NCI-H2081 treated with DMSO at 0.1 percent for 48 hours (cell line): Measurements from ENCODE around the gene TMEM271.
"Not testable (repeated sequence)": the region's sequence is repeated elsewhere in the genome, so short reads cannot be mapped to it uniquely, and the experiment has no call there.

ENCODE experiments used
- DNase-seq: peaks from one replicate; lab custom pipeline; 2025; lab: John Stamatoyannopoulos, UW

Gene TMEM271

GRCh38 chr4:561426-561825 lies 14.7 kb downstream of the TMEM271 start:
- no peak for DNase-seq

- DNase-seq, result no peak
These were observed 15.3 kb downstream of the TMEM271 start for GRCh38 chr4:560731-561291.

DNA sequence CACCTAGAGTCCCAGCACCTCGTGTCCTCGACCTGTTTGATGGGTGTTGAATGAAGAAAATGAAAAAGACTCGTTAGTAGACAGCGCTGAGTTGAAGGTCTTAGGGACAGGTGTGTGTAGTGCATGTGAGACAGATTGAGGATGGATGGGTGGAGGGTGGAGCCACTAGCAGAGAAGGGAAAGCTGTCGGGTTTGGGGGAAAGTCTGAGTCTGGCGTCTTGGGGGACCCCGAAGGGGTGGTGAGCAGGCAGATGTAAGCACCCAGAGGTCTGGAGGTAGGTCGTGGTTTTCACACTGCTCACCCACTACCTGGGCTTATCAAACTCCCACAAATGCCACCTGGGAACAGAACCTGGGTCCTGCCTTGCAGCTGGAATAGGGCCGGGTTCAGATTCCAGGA lies 16.0 kb downstream of the TMEM271 start:
- DNase-seq, result no peak

DNA sequence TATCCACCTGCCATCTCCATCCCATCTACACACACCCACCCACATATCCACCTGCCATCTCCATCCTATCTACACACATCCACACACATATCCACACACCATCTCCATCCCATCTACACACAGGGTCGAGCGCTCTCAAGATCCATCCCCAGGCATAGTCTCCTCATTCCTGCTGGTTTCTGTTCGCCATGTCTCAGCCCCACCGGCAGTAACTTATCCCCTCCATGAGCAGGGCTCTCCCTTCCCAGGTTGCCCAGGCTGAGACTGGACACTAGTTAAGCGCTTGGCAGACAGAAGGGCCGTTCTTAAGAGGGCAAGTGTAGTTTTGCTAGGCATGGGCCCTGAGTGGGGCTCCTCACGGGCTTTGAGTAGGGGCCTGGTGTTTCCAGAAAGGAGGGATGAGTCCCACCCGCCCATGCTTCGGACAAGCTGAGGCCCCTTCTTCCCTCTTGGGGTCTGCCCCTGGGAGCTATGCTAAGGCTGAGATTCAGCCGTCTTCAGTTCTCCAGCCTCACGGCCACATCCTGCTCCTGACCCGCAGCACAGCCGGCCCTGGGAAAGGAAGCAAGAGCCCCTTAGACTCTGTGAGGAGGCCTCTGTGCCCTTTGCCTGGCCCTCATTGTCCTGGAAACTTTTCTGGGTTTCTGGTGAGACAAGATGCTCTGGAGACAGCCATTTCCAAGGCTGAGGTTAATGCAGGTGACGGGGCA lies 20.4 kb downstream of the TMEM271 start:
- DNase-seq, result no peak

- not testable (repeated sequence) for DNase-seq
These were observed 21.2 kb downstream of the TMEM271 start for GRCh38 chr4:554793-555320.

DNA sequence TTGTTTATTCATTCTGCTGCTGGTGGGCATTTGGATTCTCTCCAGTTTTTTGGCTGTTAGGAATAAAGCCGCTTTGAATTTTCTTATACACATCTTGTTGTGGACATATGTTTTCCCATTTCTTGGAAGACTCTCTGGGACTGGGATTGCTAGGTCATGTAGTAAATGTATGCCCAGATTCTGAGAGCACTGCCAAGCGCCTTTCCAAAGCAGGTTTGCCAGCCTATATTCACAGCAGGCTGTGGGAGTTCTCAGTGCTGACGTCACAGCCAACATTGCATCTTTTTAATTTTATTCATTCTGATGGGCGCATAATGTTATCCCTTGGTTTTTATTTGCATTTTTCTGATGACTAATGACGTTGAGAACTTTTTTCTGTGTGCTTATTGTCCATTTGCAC lies 24.1 kb downstream of the TMEM271 start:
- no peak for DNase-seq

- DNase-seq, result not testable (repeated sequence)
These were observed 25.8 kb downstream of the TMEM271 start for GRCh38 chr4:550268-550667.

DNA sequence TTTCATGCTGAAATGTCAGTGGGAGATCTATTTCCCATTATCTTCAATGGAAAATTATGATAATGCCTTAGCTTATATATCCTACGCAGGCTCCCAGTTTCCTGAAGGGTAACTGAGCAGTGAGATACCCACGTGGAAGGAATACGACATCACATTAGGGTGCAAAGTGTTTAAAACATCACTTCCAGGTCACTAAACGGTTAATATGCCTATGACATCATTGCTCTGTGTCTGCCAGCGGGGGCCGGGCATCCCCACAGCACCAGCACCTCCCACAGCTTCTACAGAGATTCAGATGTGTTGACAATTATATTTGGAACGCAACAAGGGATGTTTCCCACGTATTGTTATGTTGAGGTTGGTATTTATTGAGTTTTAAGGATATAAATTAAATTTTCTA lies 27.1 kb downstream of the TMEM271 start:
- no peak for DNase-seq

GRCh38 chr4:545612-546011 lies 30.5 kb downstream of the TMEM271 start:
- no peak for DNase-seq

GRCh38 chr4:544386-545105 lies 31.5 kb downstream of the TMEM271 start:
- DNase-seq, result no peak

- DNase-seq, result no peak
These were observed 34.8 kb downstream of the TMEM271 start for GRCh38 chr4:541271-541670.

DNA sequence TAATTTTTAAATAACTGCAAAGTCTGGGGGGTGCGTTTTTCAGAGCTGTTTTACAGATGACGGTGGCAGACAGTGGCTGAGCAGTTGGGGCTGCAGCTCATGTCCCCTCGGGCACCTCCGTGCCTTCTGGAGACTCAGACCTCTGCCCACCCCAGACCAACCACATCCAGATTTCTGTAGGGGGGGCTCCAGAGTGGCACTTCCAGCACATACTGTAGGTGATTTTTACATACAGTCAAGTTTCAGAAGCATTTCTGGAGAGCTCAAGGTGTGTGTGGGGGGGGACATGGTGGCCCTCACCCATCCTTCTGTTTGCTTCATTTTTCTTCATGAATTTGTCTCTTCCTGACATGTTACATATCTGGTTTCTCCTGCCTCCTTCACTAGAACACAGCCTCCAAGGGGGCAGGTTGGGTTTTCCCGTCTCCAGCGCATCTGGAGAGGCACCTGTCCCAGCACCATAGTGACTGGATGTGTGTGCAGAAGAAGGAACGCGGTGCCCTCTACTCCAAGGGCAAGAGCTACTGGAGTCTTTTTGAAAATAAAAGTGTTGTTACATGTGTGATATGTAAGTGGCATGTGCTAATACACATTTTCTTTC lies 37.5 kb downstream of the TMEM271 start:
- DNase-seq, result no peak

GRCh38 chr4:537436-538264 lies 38.4 kb downstream of the TMEM271 start:
- DNase-seq, result no peak

DNA sequence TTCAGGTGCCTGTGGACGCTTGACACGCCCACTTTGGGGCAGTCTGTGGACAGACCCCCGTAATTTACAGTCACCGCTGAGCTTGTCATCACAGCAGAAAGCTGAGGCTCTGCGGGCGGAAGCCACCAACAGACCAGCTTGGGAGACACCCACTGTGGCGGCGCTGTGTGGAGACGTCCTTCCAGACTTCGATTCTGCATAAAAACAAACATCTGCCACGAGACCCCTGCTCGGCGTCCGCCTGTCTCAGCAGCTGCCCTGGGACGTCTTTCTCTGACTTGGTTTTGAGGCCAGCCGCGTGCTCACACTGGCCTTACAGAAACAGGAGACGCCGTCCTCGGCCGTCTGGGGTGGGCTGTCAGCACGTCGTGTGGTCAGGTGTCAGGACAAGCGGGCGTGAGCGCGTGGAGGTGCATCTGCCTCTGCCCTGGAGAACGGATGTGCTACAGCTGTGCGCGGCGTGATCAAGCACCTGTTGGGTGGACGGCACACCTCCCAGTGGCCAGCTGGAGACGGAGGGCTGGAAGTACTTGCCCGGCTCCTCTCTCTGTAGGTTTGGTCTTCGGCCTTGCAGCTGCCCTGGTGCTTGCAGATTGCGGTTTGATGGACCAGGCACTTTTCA lies 39.6 kb downstream of the TMEM271 start:
- DNase-seq, result no peak

- no peak for DNase-seq
These were observed 40.2 kb downstream of the TMEM271 start for GRCh38 chr4:535924-536281.

GRCh38 chr4:535181-535923 lies 40.7 kb downstream of the TMEM271 start:
- DNase-seq, result no peak

DNA sequence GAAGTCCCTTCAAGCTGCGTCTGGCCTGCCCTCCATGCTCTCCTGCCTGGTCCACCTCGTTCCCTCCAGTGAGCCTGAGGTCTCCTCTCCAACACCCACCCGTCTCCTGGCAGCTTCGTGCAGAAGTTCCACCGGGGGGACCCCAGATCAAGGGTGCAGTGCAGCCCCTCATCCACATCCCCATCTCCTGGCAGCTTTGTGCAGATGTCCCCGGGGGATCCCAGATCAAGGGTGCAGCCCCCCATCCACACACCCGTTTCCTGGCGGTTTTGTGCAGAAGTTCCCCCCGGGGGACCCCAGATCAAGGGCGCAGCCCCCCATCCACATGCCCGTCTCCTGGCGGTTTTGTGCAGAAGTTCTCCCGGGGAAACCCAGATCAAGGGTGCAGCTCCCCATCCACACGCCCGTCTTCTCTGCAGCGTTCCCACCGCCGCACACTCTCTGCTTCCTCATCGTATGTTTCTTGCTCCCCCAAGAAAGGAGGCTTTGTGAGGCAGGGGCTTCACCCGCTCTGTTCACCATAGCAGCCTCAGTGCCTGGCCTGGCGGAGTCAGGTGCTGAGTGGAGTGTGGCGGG lies 41.4 kb downstream of the TMEM271 start:
- no peak for DNase-seq

GRCh38 chr4:534101-534575 lies 42.0 kb downstream of the TMEM271 start:
- DNase-seq, result no peak

DNA sequence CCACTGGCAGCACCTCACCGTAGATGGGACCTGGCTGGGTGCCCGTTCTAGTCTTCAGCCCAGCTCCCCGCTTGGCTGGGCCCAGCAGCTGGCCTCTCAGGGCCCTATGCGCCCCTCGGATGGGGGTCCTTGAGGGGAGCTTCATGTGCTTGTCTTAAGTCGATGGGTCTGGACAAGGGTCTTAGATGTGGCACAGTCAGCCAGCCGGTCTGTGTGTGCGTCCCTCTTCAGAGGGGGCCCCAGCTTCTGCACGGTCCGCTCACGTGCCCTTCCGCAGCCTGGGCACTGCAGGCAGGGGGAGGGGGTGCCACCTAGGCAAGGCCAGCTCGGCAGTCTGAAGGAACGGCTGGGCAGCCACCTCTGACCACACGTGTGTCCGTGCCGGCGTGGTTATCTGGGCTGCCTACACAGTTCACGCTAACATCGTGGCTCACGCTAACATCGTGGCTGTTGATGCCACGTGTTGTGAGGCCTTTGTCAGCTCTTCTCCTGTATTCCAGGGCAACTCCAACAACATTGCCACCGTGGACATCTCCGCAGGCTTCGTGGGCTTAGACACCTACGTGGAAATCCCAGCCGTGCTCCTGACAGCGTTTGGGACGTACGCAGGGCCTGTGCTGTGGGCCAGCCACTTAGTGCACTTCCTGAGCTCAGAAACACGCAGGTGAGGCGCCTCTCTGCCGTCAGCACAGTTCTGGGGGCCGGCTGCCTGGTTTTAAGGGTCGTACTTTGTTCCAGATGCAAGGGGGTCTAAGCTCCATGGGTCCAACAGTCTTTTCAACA lies 42.6 kb downstream of the TMEM271 start:
- no peak for DNase-seq
